Panc1 (cell line): ENCODE results near the gene SFTPA1. TPM values are rescaled to one million over a fixed set of nuclear protein-coding genes. Genes with fewer than 3 reads are reported as not detected.
"Not testable (repeated sequence)": the region's sequence is repeated elsewhere in the genome, so short reads cannot be mapped to it uniquely, and the experiment has no call there.

Experiments
- ATAC-seq: fragments of 200-7000 bp; cut with Tn5 transposase; 2 replicates; pipeline ENCODE4 v1.9.1; 2020; ENCODE audit warnings: mild to moderate bottlenecking, moderate library complexity
- BruUV-seq: library from RNA; stranded (reverse); fragments of 400-500 nt; replicated peaks from 2 replicates; lab custom pipeline; 2021; lab: Mats Ljungman, UMichigan
- CTCF ChIA-PET: fragments of 300-600 bp; sonication (Branson Sonifier 250); formaldehyde crosslinking; loops from one replicate; lab custom pipeline; 2022; ENCODE audit warnings: antibody characterized with exemption; lab: Charles Lee
- POLR2A ChIA-PET: fragments of 300-600 bp; sonication (Branson Sonifier 250); formaldehyde crosslinking; loops from one replicate; lab custom pipeline; 2022; ENCODE audit warnings: antibody characterized with exemption; lab: Charles Lee
- DNase-seq: peaks from one replicate; pipeline ENCODE4 v3.0.0-alpha.2; 2010; ENCODE audit warnings: low read depth, low spot score
- H3K27ac ChIP-seq: 2 replicates; pipeline ENCODE4 v1.5.1; 2011; ENCODE audit warnings: mild to moderate bottlenecking, low read length, inconsistent platforms
- H3K27me3 ChIP-seq: fragments of 200-500 bp; sonication (Bioruptor generic); 2 replicates; pipeline ENCODE4 v1.6.0; 2014; ENCODE audit warnings: low read length, inconsistent platforms; ENCODE audit not compliant: control insufficient read depth, insufficient read depth
- H3K36me3 ChIP-seq: fragments of 200-500 bp; sonication (Bioruptor generic); 2 replicates; pipeline ENCODE4 v1.5.1; 2014; ENCODE audit warnings: inconsistent platforms, mild to moderate bottlenecking, low read length, moderate library complexity; ENCODE audit not compliant: control insufficient read depth, insufficient read depth
- H3K4me1 ChIP-seq: 2 replicates; pipeline ENCODE4 v1.5.1; 2011; ENCODE audit warnings: inconsistent platforms, mild to moderate bottlenecking, low read length, moderate library complexity; ENCODE audit not compliant: control insufficient read depth, insufficient read depth
- H3K4me3 ChIP-seq, 2 experiments: 2 replicates each; pipeline ENCODE4 v1.5.1; 2011 to 2012; ENCODE audit warnings: low read depth in 2 of 2, low read length in 2 of 2, mild to moderate bottlenecking in 2 of 2, inconsistent platforms in 1 of 2, moderate library complexity in 1 of 2
- H3K9me3 ChIP-seq: fragments of 200-500 bp; sonication (Bioruptor generic); 2 replicates; pipeline ENCODE4 v1.5.1; 2014; ENCODE audit warnings: low read depth, mild to moderate bottlenecking, inconsistent platforms, low read length, moderate library complexity; ENCODE audit not compliant: control insufficient read depth, insufficient read depth
- in situ Hi-C: cut with HindIII; loops from 2 replicates; pipeline ENCODE4 v1.10.0; 2016; ENCODE audit warnings: low sequenced_read_pairs, low pct_unique_long_range_greater_than_20kb
- intact Hi-C: fragments of 100-400 bp; cut with micrococcal nuclease; formaldehyde crosslinking; loops from one replicate; pipeline ENCODE4 v1.10.0; 2022; ENCODE audit not compliant: unreplicated experiment
- total RNA-seq: library from RNA; stranded (reverse); gene quantifications from one replicate; pipeline ENCODE4 v1.2.1, GENCODE V29; 2021; ENCODE audit not compliant: unreplicated experiment

The SFTPA1 gene
- total RNA-seq, 1 experiment from 2014 or later = 3.8 TPM

DNA sequence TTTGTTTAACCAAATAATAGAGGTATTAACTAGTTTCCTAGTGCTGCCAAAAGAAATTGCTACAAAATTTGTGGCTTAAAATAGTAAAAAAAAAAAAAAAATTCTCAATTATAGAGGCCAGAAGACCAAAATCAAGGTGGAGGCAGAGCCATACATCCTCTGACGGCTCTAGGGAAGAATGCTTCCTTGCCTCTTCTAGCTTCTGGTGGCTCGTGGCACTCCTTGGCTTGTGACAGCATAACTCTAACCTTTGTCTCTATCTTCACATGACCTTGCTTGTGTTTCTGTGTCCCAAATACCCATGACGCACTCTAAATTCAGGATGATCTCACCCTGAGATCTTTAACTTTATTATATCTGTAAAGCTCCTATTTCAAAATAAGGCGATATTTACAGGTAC, 53.9 kb downstream of the SFTPA1 start:
- DNase-seq, BruUV-seq, intact Hi-C loops: not testable (repeated sequence)

More for the DNA sequence above, 53.9 kb downstream of the SFTPA1 start:
- H3K27me3 ChIP-seq, H3K36me3 ChIP-seq, H3K9me3 ChIP-seq, H3K4me1 ChIP-seq, POLR2A ChIA-PET, CTCF ChIA-PET, H3K27ac ChIP-seq, H3K4me3 ChIP-seq, in situ Hi-C loops, ATAC-seq: not testable (repeated sequence)

Other genes with a start within 250 kb of the SFTPA1 start
- gene ZCCHC24, start 165.3 kb upstream of the SFTPA1 start, total RNA-seq = 7.8 TPM
- gene EIF5AL1, start 98.4 kb upstream of the SFTPA1 start, total RNA-seq = 1.6 TPM
- gene SFTPA2, start 50.5 kb upstream of the SFTPA1 start, total RNA-seq = 2.8 TPM
- gene NUTM2B, start 92.3 kb downstream of the SFTPA1 start, total RNA-seq = 0.31 TPM
- gene NUTM2E, start 215.8 kb downstream of the SFTPA1 start, total RNA-seq = 0.08 TPM